GM18909 (cell line): ENCODE measurements around the gene TTC12.

Source experiments
- ATAC-seq: cut with Tn5 transposase; IDR thresholded peaks from one replicate; pipeline ENCODE4 v1.9.1; 2021; ENCODE audit warnings: mild to moderate bottlenecking; ENCODE audit not compliant: unreplicated experiment, poor library complexity

TTC12 gene

GRCh38 chr11:113365895-113366294 lies 51.5 kb downstream of the TTC12 start:
- ATAC-seq: no peak

DNA sequence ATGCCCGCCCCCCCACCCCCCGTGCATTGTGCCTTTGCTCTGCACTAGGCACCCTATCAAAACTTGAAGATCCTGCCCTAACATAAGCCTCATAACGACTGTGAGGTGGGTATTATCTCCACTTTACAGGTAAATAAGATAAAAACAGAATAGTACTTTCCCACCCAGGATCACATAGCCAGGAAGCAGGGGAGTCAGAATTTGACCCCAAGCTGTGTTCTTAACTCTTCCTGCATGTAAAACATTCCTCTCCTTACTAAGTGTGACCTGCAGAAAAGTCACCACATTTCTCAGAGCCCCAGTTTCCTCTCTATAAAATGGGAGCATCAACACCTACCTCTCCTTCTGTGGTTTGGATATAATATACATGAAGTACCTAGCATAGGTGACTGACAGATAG lies 55.0 kb downstream of the TTC12 start:
- ATAC-seq: no peak

DNA sequence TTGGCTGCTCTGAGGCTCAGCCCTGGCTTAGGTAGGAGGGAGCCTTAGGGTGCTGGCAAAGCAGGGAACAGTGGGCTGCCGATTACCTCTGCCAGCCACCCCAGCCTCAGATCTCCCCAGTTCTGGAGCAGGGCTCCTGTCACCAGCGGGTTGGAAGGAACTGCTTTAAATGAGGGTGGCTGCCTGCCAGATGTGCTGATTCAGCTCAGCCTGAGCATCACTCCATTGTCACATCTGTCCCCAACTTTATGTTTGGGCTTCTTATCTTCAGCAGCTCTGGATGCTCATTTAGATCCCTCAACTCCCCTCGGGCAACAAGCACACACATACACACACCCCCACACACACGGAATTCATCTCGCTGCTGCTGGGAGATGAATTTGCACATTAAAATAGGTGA lies 56.3 kb downstream of the TTC12 start:
- ATAC-seq: no peak

- no peak for ATAC-seq
Measured at GRCh38 chr11:113372309-113372708, 57.9 kb downstream of the TTC12 start.

DNA sequence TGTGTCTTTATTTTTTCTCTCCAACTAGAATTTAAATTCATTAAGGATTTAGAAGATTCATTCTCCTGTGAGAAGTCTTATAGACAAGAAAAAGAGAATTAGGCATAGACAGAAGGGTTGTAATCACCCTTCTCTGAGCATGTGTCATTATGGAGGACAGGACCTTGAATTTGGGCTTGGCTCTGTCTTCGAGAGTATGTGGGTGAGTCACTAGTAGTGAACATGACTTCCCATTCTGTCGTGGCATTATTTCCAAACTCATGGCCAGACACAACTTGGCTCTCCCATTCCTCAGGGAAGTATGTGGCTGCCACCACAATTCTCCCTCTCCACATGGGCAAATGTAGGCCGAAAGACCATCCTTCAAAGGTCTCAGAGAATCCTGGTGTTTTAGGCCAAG lies 58.9 kb downstream of the TTC12 start:
- ATAC-seq: no peak

- ATAC-seq: no peak
Measured at GRCh38 chr11:113373981-113374560, 59.7 kb downstream of the TTC12 start.

- no peak for ATAC-seq
Measured at GRCh38 chr11:113375402-113375801, 61.0 kb downstream of the TTC12 start.

- no peak for ATAC-seq
Measured at GRCh38 chr11:113376156-113376555, 61.8 kb downstream of the TTC12 start.

DNA sequence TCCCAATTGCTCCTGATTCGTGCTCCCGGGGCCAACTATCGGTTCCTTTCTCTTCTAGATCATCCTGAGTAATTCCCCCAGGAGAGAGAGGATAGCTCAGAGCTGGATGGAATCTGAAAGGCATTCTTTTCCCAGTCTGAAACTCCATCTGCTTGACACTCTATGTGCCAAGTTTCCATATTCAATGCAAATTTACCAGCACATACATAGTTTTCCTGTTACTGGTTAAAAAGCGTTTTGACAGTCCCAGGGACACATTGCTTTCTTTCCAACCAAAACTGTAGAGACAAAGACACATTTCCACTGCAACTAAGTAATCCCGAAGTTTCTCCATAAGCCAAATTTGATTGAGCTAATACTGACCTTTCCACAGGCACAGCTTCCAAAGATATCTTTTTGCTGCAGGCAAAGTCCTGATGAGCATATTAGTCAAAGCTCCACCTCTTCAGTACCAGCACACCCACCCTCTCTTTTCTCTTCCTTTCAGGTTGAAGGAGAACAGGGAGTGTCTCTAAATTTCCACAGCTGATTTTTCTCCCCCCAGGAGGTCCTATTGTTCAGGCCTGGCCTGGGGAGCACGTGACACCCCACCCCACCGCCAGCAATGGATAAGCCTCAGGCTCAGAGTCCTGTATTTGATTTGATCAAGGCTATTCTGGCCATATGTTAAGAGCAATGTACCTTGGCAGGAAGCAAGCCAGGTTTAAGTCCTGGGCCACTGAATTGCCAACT lies 63.5 kb downstream of the TTC12 start:
- ATAC-seq: no peak

DNA sequence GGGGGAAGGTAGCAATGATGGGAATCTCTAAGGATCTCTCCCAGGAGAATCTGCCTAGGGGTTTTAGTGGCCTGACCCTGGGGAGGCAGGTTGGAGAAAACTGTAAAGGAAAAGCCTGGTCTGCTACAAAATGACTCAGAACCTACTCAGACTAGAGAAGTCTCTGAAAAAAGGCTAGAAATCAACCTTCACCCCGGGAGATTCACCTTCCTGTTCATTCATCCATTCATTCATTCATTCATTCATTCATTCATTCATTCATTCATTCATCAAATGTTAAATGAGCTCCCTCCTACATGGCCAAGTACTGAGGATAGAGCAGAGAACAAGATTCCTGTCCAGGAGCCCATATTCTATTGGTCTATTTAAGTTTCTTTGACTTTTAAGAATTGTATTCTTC lies 64.3 kb downstream of the TTC12 start:
- ATAC-seq: no peak

- no peak for ATAC-seq
Measured at GRCh38 chr11:113382121-113382520, 67.7 kb downstream of the TTC12 start.

DNA sequence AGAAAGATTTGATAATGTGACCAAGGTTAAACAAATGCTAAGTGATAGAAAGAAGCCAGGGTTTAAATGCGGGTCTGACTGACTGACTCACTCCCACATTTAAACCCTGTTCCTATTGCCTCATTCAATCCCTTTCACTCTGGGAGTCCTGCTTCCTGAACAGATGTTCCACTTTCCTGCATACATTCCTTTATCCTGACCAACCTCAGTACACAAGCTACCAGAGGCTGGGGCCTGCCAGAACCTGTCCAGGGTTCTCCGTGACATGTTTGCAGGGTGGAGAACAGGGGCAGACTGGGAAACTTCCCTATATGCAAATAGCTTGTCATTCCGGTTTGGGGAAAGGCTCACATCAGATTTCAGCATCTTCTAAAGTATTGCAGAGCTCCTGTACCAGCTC lies 70.2 kb downstream of the TTC12 start:
- ATAC-seq: no peak

DNA sequence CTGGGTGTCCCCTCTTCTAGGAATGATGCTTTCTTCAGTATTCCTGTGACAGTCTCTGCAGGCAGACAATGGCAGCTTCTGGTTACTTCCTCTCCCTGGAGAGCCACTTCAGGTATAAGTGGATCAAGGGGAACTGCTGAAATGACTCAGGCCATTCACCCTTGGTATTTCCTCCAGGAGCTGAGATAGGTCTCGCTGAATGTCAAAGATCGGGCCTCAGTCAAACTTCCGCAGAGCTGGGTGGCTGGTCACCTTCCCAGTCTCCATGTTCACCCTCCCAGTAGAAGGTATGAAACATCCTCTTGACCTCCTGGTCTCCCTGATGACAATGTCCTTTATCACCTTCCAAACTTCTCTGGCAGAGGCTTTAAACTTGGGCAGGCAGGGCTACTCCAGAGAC lies 71.4 kb downstream of the TTC12 start:
- no peak for ATAC-seq

DNA sequence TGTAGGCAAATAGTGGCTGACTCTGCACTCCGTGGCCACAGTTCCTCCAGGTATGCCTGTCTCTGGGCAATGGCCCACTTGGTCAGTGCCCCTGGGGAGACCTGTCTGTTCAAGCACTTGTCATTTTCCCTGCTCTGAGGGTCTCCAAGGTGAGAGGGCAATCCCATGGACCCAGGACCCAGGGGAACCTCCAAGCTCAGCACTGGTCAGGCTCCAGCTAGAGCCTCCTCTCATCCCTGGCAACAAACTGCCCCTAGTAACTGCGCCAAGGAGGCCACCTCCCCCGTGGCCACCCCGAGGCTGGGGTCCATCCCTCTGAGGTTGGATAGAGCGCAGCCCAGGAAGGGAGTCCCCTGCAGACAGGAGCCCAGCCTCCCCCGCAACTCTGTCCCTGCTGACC lies 72.5 kb downstream of the TTC12 start:
- ATAC-seq: no peak

GRCh38 chr11:113387605-113388211 lies 73.3 kb downstream of the TTC12 start, which contains the start of gene ANKK1:
Gene ANKK1, plus strand, starts transcription at chr11:113387779. Its CDS starts 106 bp downstream, at chr11:113387885.
- ATAC-seq: no peak

- ATAC-seq: no peak
Measured at GRCh38 chr11:113389272-113389671, 74.9 kb downstream of the TTC12 start.

- ATAC-seq: no peak
Measured at GRCh38 chr11:113392236-113392921, 78.0 kb downstream of the TTC12 start.

GRCh38 chr11:113393501-113393985 lies 79.2 kb downstream of the TTC12 start:
- ATAC-seq: no peak

GRCh38 chr11:113394919-113395318 lies 80.5 kb downstream of the TTC12 start:
- no peak for ATAC-seq

DNA sequence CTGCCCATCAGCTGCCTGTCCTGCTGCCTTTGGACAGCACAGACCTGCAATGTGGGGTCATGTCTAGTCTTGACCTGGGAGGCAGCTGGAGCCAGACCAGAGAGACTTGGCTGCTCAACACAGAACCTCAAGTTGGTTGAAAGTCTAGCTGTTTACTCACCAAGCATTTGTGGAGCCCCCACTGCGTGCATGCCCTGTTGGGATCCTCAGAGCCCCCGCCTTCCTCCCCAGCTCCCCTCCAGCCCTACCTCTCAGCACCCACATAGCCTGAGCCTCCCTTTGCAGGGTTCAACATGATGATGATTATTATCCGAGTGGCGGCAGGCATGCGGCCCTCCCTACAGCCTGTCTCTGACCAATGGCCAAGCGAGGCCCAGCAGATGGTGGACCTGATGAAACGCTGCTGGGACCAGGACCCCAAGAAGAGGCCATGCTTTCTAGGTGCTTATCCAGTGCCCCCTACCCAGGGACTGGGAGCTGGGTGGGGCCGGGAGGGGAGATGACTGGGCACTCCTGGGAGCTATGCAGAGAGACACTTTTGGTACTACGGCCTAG lies 81.5 kb downstream of the TTC12 start:
- ATAC-seq: no peak

DNA sequence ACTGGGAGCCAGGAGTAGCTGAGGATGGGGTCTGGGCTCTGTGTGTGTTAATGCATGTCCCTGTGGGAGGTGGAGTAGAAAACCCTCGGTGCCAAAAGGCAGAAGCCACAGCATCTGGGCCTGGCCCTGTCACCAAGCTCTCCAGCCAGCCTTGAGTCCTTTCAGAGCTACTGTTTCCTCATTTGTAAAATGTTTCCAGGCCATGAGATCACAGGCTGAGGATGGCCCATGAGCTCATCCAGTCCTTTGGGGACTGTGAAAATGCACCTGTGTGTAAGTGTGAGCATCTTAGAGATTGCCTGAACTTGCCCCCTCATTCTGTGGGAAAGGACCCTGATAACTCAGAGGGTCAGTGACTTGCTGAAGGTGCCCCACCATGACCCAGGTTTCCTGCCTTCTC lies 82.3 kb downstream of the TTC12 start:
- ATAC-seq: no peak
